CD4-positive, alpha-beta T cell treated with Interferon gamma for 1 hour (primary cell): ENCODE results near the gene FBXW8.

Experiments used
- DNase-seq: peaks from one replicate; pipeline ENCODE4 v3.0.0-alpha.2; 2020

Gene FBXW8

GRCh38 chr12:117000316-117000715 is 89.6 kb downstream of the FBXW8 start:
- DNase-seq: no peak

GRCh38 chr12:117002051-117002817 is 91.5 kb downstream of the FBXW8 start:
- no peak for DNase-seq

GRCh38 chr12:117003883-117004404 is 93.2 kb downstream of the FBXW8 start:
- DNase-seq: no peak

GRCh38 chr12:117005417-117006046 is 94.8 kb downstream of the FBXW8 start:
- no peak for DNase-seq

- DNase-seq: no peak
These were observed 95.6 kb downstream of the FBXW8 start for GRCh38 chr12:117006333-117006732.

GRCh38 chr12:117007577-117007976 is 96.8 kb downstream of the FBXW8 start:
- DNase-seq: no peak

GRCh38 chr12:117009759-117010158 is 99.0 kb downstream of the FBXW8 start:
- no peak for DNase-seq

- DNase-seq: no peak
These were observed 100.1 kb downstream of the FBXW8 start for GRCh38 chr12:117010693-117011451.

GRCh38 chr12:117011988-117012805 is 101.4 kb downstream of the FBXW8 start:
- DNase-seq: no peak

- DNase-seq: no peak
These were observed 103.0 kb downstream of the FBXW8 start for GRCh38 chr12:117013726-117014125.

- DNase-seq: no peak
These were observed 103.7 kb downstream of the FBXW8 start for GRCh38 chr12:117014342-117014887.

- DNase-seq: no peak
These were observed 105.1 kb downstream of the FBXW8 start for GRCh38 chr12:117015811-117016210.

GRCh38 chr12:117017807-117018206 is 107.1 kb downstream of the FBXW8 start:
- no peak for DNase-seq

- DNase-seq: no peak
These were observed 107.5 kb downstream of the FBXW8 start for GRCh38 chr12:117018276-117018675.

- DNase-seq: no peak
These were observed 107.9 kb downstream of the FBXW8 start for GRCh38 chr12:117018685-117019084.

- no peak for DNase-seq
These were observed 109.1 kb downstream of the FBXW8 start for GRCh38 chr12:117019866-117020265.

GRCh38 chr12:117020536-117021220 is 109.9 kb downstream of the FBXW8 start:
- DNase-seq: no peak

GRCh38 chr12:117022465-117022864 is 111.7 kb downstream of the FBXW8 start:
- DNase-seq: no peak

- no peak for DNase-seq
These were observed 113.5 kb downstream of the FBXW8 start for GRCh38 chr12:117023998-117024960.

- DNase-seq: no peak
These were observed 114.3 kb downstream of the FBXW8 start for GRCh38 chr12:117024961-117025480.
